HG02885 (cell line): ENCODE data around the gene CREM.

Source experiments
- ATAC-seq: cut with Tn5 transposase; IDR thresholded peaks from one replicate; pipeline ENCODE4 v1.9.1; 2021; ENCODE audit warnings: mild to moderate bottlenecking; ENCODE audit not compliant: unreplicated experiment, poor library complexity

The CREM gene

GRCh38 chr10:35133586-35133985 is 6.9 kb downstream of the CREM start:
- ATAC-seq = no peak

GRCh38 chr10:35135861-35136260 is 9.2 kb downstream of the CREM start:
- ATAC-seq = peak; percentile 26

GRCh38 chr10:35136263-35136815 is 9.7 kb downstream of the CREM start:
- ATAC-seq = peak; percentile 57

- no peak for ATAC-seq
Observed at GRCh38 chr10:35140126-35140525, 13.5 kb downstream of the CREM start.

GRCh38 chr10:35140727-35141126 is 14.1 kb downstream of the CREM start:
- ATAC-seq = no peak

GRCh38 chr10:35150308-35150707 is 23.7 kb downstream of the CREM start:
- no peak for ATAC-seq

- no peak for ATAC-seq
Observed at GRCh38 chr10:35152992-35153391, 26.3 kb downstream of the CREM start.

GRCh38 chr10:35153716-35154115 is 27.1 kb downstream of the CREM start:
- ATAC-seq = no peak

- ATAC-seq = no peak
Observed at GRCh38 chr10:35160743-35161142, 34.1 kb downstream of the CREM start.

- ATAC-seq = no peak
Observed at GRCh38 chr10:35161906-35162305, 35.3 kb downstream of the CREM start.

- ATAC-seq = no peak
Observed at GRCh38 chr10:35165136-35165535, 38.5 kb downstream of the CREM start.

GRCh38 chr10:35165811-35166210 is 39.2 kb downstream of the CREM start:
- ATAC-seq = no peak

GRCh38 chr10:35166607-35167006 is 40.0 kb downstream of the CREM start:
- no peak for ATAC-seq

- no peak for ATAC-seq
Observed at GRCh38 chr10:35167342-35167741, 40.7 kb downstream of the CREM start.

- no peak for ATAC-seq
Observed at GRCh38 chr10:35172146-35172545, 45.5 kb downstream of the CREM start.

GRCh38 chr10:35172574-35172973 is 45.9 kb downstream of the CREM start:
- no peak for ATAC-seq

- ATAC-seq = no peak
Observed at GRCh38 chr10:35178331-35178730, 51.7 kb downstream of the CREM start.

GRCh38 chr10:35182631-35183510 is 56.2 kb downstream of the CREM start:
- ATAC-seq = no peak

GRCh38 chr10:35184527-35185171 is 58.0 kb downstream of the CREM start:
- ATAC-seq = peak; percentile 65

- ATAC-seq = peak; percentile 67
Observed at GRCh38 chr10:35185260-35186034, 58.8 kb downstream of the CREM start.

- no peak for ATAC-seq
Observed at GRCh38 chr10:35188954-35189353, 62.3 kb downstream of the CREM start.
